Measurements from ENCODE around the gene SUSD1. TPM values are rescaled to one million over a fixed set of nuclear protein-coding genes. Genes with fewer than 3 reads are reported as not detected.

Gene SUSD1
- total and polyA plus RNA-seq, 2 of the 13 experiments (the other 11 are each of a cell fraction or from before 2014, with no cell fraction given), result 25.9 to 32.3 TPM

- FAIRE-seq (no peak), ATAC-seq (no peak), DNase-seq (ENCODE audit: low spot score) (no peak)
- Histone ChIP-seq H4K20me1 (ENCODE audit: insufficient read depth, low read length) (no peaks in the 10 kb centered on the region), H3K79me2 (ENCODE audit: insufficient read depth, low read length) (no peaks in the 10 kb centered on the region), H3K27me3 (ENCODE audit: control insufficient read depth in 1 of 2, insufficient read depth in 2 of 2, low read length in 2 of 2) (no peaks in the 10 kb centered on the region), H3K9me3 (ENCODE audit: low read length) (no peaks in the 10 kb centered on the region), H3K4me3 (replicated peaks in 1 of 3; ENCODE audit: insufficient read depth in 1 of 3, low read depth in 2 of 3, low read length in 3 of 3) (no peak overlapping the region), H2AFZ (ENCODE audit: low read length) (no peak overlapping the region), H3K4me1 (ENCODE audit: insufficient read depth, low read length) (peaks cover 19% of the 10 kb centered on the region), H3K36me3 (replicated peaks in 1 of 2; ENCODE audit: control insufficient read depth in 1 of 2, insufficient read depth in 2 of 2, low read length in 2 of 2) (peaks cover under 1 to 6% of the 10 kb centered on the region in 2 experiments; a peak in 3 of 5 replicates), H3K9ac (ENCODE audit: insufficient read depth, low read depth, low read length) (no peak overlapping the region), H3K27ac (ENCODE audit: extremely low read length, insufficient read depth, low read length) (no peak overlapping the region), H3K4me2 (ENCODE audit: low read depth, low read length) (no peak overlapping the region)
- TF ChIP-seq SKI (IDR thresholded peaks at IDR 0.05; ENCODE audit: partially characterized antibody) (no peak), ARNT2 (CRISPR knock-in tag; IDR thresholded peaks at IDR 0.05; ENCODE audit: low read depth) (no peak), DR1 (CRISPR knock-in tag; IDR thresholded peaks at IDR 0.05) (no peak), CEBPB (IDR thresholded peaks at IDR 0.05; ENCODE audit: borderline replicate concordance, low read depth, low read length) (no peak), U2AF1 (optimal IDR thresholded peaks at IDR 0.05; ENCODE audit: low read depth, low read length) (no peak), DNMT3B (CRISPR knock-in tag; conservative IDR thresholded peaks at IDR 0.05) (no peak), SYNCRIP (IDR thresholded peaks at IDR 0.05; ENCODE audit: insufficient read depth, low read depth, low read length) (no peak), MXD3 (CRISPR knock-in tag; IDR thresholded peaks at IDR 0.05) (no peak), ZBTB2 (CRISPR knock-in tag; IDR thresholded peaks at IDR 0.05; ENCODE audit: low read depth) (no peak), TFAP4 (IDR thresholded peaks at IDR 0.05; ENCODE audit: borderline replicate concordance, low read depth) (no peak), KLF13 (CRISPR knock-in tag; IDR thresholded peaks at IDR 0.05) (no peak), NFIC (IDR thresholded peaks at IDR 0.05; ENCODE audit: low read length) (no peak), IKZF4 (CRISPR knock-in tag; IDR thresholded peaks at IDR 0.05; ENCODE audit: borderline replicate concordance, low read depth, not compliant biosample characterization) (no peak), ZSCAN12 (CRISPR knock-in tag; IDR thresholded peaks at IDR 0.05) (no peak), KDM6A (CRISPR knock-in tag; IDR thresholded peaks at IDR 0.05; ENCODE audit: low read depth) (no peak)
- in situ Hi-C loops (cut with HindIII; ENCODE audit: extremely low pct_ligation_motif_present, low pct_unique_long_range_greater_than_20kb), result no loop called here
- ChIA-PET CTCF (ENCODE audit: low intra/inter-chr PET ratio, low total read pairs) (no interaction called here), POLR2A (no interaction called here)
- BruUV-seq (replicated peaks), result no TSS peak
- intact Hi-C loops (cut with micrococcal nuclease; ENCODE audit: unreplicated experiment), result no loop called here
These were observed 128.9 kb downstream of the SUSD1 start for GRCh38 chr9:112046181-112046580.

All from HepG2 (cell line).